GM19468 (cell line): ENCODE measurements around the gene MKS1.
A peak's percentile ranks its signal among the peaks of the same experiment; 100 is the strongest.

Experiments
- ATAC-seq: cut with Tn5 transposase; IDR thresholded peaks from one replicate; pipeline ENCODE4 v1.9.1; 2021; ENCODE audit warnings: mild to moderate bottlenecking, moderate library complexity, moderate number of reproducible peaks; ENCODE audit not compliant: unreplicated experiment; ENCODE audit errors: extremely low read depth

Gene MKS1

GRCh38 chr17:58219007-58219788 lies at the start of gene MKS1:
Gene MKS1, minus strand, starts transcription at chr17:58219255. Its CDS starts 25 bp downstream, at chr17:58219230.
- peak; percentile 88 for ATAC-seq

DNA sequence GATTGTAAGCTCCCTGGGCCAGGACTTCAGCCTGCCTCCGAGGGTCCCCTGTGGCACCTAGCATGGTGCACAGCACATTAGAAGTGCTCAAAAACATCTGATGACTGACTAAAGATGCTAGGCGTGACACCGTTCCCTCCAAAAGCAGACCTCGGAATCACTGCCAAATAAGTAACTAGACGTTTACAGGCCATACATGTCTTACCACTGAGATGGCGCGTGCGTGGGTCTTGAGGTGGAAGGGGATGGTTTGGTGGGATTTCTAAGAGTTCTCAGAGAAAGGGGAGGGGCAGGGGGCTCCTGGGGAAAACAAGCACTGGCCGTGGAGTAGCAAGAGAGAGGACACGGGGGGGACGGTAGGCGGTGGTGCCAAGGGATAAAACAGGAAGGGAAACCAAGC lies 49.3 kb upstream of the MKS1 start:
- no peak for ATAC-seq

GRCh38 chr17:58267347-58268324 lies 48.6 kb upstream of the MKS1 start:
- ATAC-seq: no peak

DNA sequence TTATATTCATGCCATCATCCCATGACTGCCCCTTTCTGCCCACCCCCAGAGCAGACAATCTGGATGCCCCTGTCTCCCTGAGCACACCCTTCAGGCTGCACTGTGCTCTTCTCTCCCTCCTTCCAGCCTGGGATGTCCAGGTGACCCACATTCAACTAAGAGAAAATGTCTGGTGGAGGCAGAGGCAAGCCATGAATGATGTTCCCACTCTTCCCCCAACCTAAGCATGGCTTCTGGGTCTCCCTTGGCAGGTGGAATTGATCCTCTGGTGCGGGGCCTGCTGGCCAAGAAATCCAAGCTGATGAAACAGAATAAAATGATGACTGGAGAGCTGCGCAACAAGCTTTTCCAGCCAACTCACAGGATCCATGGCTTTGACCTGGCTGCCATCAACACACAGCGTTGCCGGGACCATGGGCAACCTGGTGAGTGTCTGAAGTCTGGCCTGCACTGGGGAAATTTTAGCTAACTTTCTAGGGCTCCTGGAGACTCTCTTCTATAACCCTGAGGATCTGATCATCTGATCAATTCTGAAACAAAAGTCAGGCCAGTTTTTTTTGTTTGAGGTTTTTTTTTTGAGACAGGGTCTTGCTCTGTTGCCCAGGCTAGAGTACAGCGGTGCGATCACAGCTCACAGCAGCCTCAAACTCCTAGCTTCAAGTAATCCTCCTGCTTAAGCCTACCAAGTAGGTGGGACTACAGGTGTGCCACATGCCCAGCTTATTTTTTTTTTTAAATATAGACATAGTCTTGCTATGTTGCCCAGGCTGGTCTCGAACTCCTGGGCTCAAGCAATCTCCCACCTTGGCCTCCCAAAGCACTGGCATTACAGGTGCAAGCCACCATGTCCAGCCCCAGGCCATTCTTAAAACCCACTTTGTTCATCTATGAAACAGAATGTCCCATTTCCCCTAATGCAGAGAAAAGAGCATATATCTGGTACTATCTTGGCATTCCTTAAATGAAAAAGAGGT lies 47.1 kb upstream of the MKS1 start:
- no peak for ATAC-seq

- no peak for ATAC-seq
These were observed 46.2 kb upstream of the MKS1 start for GRCh38 chr17:58265271-58265670.

DNA sequence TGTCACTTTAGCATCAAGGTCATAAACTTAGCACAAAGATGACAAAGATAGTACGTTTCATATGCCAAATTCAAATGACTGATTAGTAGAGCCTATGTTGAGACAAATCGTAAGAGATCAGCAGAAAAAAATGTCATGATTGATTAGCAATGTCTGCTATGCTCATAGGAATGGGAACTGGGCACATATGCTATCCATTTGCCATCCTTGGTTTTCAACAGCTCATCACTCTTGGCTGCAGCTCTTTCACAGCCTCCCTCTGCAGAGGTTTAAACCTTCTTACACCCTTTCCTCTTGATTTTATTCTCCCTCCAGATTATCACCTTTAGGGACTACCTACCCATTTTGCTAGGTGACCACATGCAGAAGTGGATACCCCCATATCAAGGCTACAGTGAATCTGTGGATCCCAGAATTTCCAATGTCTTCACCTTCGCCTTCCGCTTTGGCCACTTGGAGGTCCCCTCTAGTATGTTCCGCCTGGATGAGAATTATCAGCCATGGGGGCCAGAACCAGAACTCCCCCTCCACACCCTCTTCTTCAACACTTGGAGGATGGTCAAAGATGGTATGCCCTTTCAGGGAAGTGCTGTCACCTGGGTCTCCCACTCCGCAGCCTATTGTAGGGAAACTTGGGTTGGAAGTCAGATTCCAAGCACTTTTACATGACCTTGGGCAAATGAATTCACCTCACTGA lies 45.5 kb upstream of the MKS1 start:
- no peak for ATAC-seq

DNA sequence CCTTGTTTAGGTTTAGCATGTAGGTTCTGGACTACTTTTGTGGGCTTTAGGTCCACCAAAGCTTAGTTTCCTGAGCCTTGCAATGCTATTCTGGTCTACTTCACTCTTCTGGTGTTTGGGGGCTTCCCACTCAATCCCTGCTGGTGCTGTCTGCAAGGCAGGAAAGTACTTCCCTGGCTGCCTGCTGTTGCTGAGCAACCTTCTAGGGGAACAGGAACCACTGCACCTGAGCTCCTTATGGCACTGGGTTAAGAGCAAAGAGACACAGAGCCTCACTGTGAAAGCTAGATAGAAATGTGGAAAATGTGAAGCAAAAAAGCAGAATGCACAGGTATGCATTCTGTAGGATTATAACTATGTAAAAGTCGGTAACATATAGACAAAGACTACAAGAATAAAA lies 44.7 kb upstream of the MKS1 start:
- no peak for ATAC-seq

GRCh38 chr17:58262149-58262548 lies 43.1 kb upstream of the MKS1 start:
- no peak for ATAC-seq

DNA sequence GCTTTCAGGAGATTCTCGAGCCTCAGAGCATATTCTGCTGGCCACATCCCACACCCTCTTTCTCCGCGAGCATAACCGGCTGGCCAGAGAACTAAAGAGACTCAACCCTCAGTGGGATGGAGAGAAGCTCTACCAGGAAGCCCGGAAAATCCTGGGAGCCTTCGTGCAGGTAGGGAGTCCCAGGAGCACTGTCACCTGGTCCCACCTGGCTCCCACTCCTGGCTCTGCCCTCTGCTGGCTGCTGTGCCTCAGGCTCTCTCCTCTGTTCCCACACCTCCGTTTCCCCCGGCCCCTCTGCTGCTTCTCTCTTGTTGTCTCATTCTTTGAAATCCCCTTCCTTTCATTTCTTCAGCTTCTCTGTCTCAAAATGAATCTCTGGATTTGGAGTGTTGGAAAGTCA lies 35.7 kb upstream of the MKS1 start:
- no peak for ATAC-seq

DNA sequence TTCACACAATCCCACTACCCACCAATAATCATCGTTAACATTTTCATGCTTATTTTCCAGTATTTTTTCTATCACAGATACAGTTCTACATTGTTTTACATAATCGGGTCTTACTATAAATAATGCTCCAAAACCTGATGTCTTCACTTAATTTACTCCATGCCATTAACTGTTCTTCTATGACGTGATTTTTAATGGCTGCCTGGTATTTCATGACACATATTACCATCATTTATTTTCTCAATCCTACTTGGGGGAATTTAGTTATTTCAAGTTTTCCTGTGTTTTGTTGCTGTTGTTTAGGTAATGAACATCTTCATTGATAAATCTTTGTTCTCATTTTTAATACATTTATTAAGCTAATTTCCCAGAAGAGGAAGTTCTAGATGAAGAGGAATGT lies 34.0 kb upstream of the MKS1 start:
- no peak for ATAC-seq

GRCh38 chr17:58252141-58252540 lies 33.1 kb upstream of the MKS1 start:
- no peak for ATAC-seq

- no peak for ATAC-seq
These were observed 31.4 kb upstream of the MKS1 start for GRCh38 chr17:58250344-58251011.

GRCh38 chr17:58249270-58250133 lies 30.4 kb upstream of the MKS1 start:
- no peak for ATAC-seq

DNA sequence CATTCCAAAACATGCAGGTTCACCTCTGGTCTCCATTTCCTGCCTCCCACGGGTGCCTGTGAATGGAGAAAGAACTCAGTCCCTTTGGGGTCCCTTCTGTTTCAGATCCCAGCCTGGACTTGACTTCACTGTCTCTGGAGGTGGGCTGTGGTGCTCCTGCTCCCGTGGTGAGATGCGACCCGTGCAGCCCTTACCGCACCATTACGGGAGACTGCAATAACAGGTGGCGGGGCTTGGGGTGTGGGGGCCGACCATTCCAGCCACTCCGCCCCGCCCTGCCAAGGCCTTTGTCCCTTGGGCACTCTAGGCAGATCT lies 29.9 kb upstream of the MKS1 start:
- ATAC-seq: no peak

DNA sequence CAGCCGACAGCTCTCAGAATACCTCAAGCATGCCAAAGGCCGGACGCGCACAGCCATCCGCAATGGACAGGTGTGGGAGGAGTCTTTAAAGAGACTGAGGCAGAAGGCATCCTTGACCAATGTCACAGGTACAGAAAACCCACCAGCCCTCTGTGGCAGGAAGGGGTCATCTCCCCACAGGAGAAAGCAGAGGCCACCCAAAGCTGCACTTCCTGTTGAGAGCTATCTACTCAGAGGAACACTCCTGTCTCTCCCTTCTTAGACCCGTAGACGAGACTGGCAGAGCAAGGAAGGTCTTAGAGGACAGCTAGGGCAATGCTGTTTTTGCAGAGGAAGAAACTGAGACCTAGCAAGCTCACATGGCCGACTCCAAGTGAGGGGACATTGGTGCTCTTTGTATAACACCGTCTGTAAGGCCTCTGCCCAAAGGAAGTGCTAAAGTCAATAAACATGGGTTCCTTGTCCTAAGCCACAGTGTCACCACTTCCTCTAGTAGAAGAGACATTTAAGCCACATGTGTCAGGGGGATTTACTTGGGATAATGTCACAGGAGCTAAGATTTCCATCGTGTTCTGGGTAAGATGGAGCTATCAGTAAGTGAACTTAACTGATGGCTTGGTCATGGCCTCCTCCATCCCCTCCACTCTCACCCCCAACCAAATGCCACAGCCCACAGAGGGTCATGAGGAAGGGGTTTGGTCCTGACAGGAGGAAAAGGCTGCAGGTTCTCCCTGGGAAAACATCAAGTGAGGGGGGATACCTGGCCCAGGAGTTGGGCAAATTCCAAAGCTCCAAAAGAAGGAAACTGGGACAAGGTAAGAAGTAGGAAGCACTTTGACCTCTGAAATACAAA lies 28.7 kb upstream of the MKS1 start:
- ATAC-seq: no peak

GRCh38 chr17:58246781-58247180 lies 27.7 kb upstream of the MKS1 start:
- ATAC-seq: no peak

DNA sequence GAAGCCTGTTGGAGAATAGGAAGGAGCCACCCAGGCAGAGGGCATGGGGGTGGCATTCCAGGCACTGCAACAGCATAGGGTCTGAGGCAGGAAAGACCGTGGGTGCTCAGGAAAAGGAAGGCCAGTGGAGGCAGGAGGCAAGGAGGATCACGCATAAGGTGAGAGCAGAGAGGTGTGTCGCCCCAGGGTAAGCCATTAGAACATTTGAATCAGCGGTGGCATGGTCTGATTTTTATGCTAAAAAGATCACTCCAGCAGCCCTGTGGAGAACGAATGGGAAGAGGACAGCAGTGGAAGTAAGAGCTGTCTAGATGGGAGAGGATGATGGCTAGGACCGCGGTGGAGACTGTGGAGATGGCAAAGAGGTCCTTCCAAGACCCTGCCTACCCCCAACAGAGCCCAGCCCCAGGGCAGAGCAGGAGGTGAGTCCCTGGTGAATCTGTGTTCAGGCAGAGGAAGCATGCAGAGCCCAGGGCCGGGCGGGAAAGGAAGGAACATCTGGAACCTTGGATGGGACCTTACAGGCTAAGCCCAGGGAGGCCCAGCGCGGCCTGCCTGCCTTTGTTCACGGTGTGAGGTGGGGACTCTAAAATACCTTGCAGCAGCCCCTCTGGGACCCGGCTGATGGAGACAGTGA lies 27.2 kb upstream of the MKS1 start:
- ATAC-seq: no peak
